ENCODE measurements around the gene PCDH9. TPM values are rescaled to one million over a fixed set of nuclear protein-coding genes. Genes with fewer than 3 reads are reported as not detected.

The PCDH9 gene
- total RNA-seq, 1 donor from 2014 or later = 0.21 TPM

- DNase-seq (ENCODE audit: low spot score) = no peak
- intact Hi-C loops (cut with micrococcal nuclease) = no loop called here
- Mint-ChIP-seq H3K4me1 (ENCODE audit: low read depth) (no peaks in the 10 kb centered on the region), H3K27ac (no peak overlapping the region), H3K27me3 (ENCODE audit: insufficient read depth) (no peaks in the 10 kb centered on the region), H3K4me3 (no peak overlapping the region), H3K36me3 (ENCODE audit: low read depth) (no peaks in the 10 kb centered on the region), H3K9me3 (peaks cover 5% of the 10 kb centered on the region)
These were observed 721.8 kb downstream of the PCDH9 start for GRCh38 chr13:66508153-66508909.

- DNase-seq (ENCODE audit: low spot score) = no peak
- H3K9me3 Mint-ChIP-seq = peaks cover 5% of the 10 kb centered on the region
- no peak overlapping the region for H3K4me3 Mint-ChIP-seq
- no peaks in the 10 kb centered on the region for H3K36me3 Mint-ChIP-seq (ENCODE audit: low read depth)
- no peaks in the 10 kb centered on the region for H3K4me1 Mint-ChIP-seq (ENCODE audit: low read depth)
- no peaks in the 10 kb centered on the region for H3K27me3 Mint-ChIP-seq (ENCODE audit: insufficient read depth)
- intact Hi-C loops (cut with micrococcal nuclease) = no loop called here
- no peak overlapping the region for H3K27ac Mint-ChIP-seq
These were observed 723.2 kb downstream of the PCDH9 start for GRCh38 chr13:66506979-66507378.

- intact Hi-C loops (cut with micrococcal nuclease) = no loop called here
- Mint-ChIP-seq H3K27me3 (ENCODE audit: insufficient read depth) (no peaks in the 10 kb centered on the region), H3K4me1 (ENCODE audit: low read depth) (no peaks in the 10 kb centered on the region), H3K27ac (no peak overlapping the region), H3K4me3 (no peak overlapping the region), H3K36me3 (ENCODE audit: low read depth) (no peaks in the 10 kb centered on the region), H3K9me3 (peaks cover 5% of the 10 kb centered on the region)
- DNase-seq (ENCODE audit: low spot score) = no peak
These were observed 723.9 kb downstream of the PCDH9 start for GRCh38 chr13:66506051-66506777.

- H3K9me3 Mint-ChIP-seq = peaks cover 5% of the 10 kb centered on the region
- no peaks in the 10 kb centered on the region for H3K36me3 Mint-ChIP-seq (ENCODE audit: low read depth)
- no peak for DNase-seq (ENCODE audit: low spot score)
These were observed 726.2 kb downstream of the PCDH9 start for GRCh38 chr13:66503890-66504289.

GRCh38 chr13:66501181-66501580, 729.0 kb downstream of the PCDH9 start:
- Mint-ChIP-seq H3K36me3 (ENCODE audit: low read depth) (no peaks in the 10 kb centered on the region), H3K27ac (no peak overlapping the region), H3K4me1 (ENCODE audit: low read depth) (no peaks in the 10 kb centered on the region), H3K4me3 (no peak overlapping the region), H3K9me3 (no peaks in the 10 kb centered on the region), H3K27me3 (ENCODE audit: insufficient read depth) (no peaks in the 10 kb centered on the region)
- DNase-seq (ENCODE audit: low spot score) = no peak
- intact Hi-C loops (cut with micrococcal nuclease) = no loop called here

More at GRCh38 chr13:66503890-66504289, 726.2 kb downstream of the PCDH9 start:
- intact Hi-C loops (cut with micrococcal nuclease) = no loop called here
- H3K4me3 Mint-ChIP-seq = no peak overlapping the region
- H3K27me3 Mint-ChIP-seq (ENCODE audit: insufficient read depth) = no peaks in the 10 kb centered on the region
- no peaks in the 10 kb centered on the region for H3K4me1 Mint-ChIP-seq (ENCODE audit: low read depth)
- no peak overlapping the region for H3K27ac Mint-ChIP-seq

- intact Hi-C loops (cut with micrococcal nuclease) = no loop called here
- Mint-ChIP-seq H3K4me3 (no peak overlapping the region), H3K4me1 (ENCODE audit: low read depth) (no peaks in the 10 kb centered on the region), H3K36me3 (ENCODE audit: low read depth) (no peaks in the 10 kb centered on the region), H3K27ac (no peak overlapping the region), H3K9me3 (no peaks in the 10 kb centered on the region), H3K27me3 (ENCODE audit: insufficient read depth) (no peaks in the 10 kb centered on the region)
- no peak for DNase-seq (ENCODE audit: low spot score)
These were observed 737.7 kb downstream of the PCDH9 start for GRCh38 chr13:66492479-66492878.

GRCh38 chr13:66491251-66491650, 738.9 kb downstream of the PCDH9 start:
- Mint-ChIP-seq H3K4me3 (no peak overlapping the region), H3K27me3 (ENCODE audit: insufficient read depth) (no peaks in the 10 kb centered on the region), H3K9me3 (no peaks in the 10 kb centered on the region), H3K36me3 (ENCODE audit: low read depth) (no peaks in the 10 kb centered on the region), H3K27ac (no peak overlapping the region), H3K4me1 (ENCODE audit: low read depth) (no peaks in the 10 kb centered on the region)
- DNase-seq (ENCODE audit: low spot score) = no peak
- intact Hi-C loops (cut with micrococcal nuclease) = no loop called here

GRCh38 chr13:66489586-66489985, 740.5 kb downstream of the PCDH9 start:
- Mint-ChIP-seq H3K4me3 (no peak overlapping the region), H3K27me3 (ENCODE audit: insufficient read depth) (no peaks in the 10 kb centered on the region), H3K36me3 (ENCODE audit: low read depth) (no peaks in the 10 kb centered on the region), H3K9me3 (no peaks in the 10 kb centered on the region), H3K4me1 (ENCODE audit: low read depth) (no peaks in the 10 kb centered on the region), H3K27ac (no peak overlapping the region)
- intact Hi-C loops (cut with micrococcal nuclease) = no loop called here
- DNase-seq (ENCODE audit: low spot score) = no peak

GRCh38 chr13:66489172-66489571, 741.0 kb downstream of the PCDH9 start:
- Mint-ChIP-seq H3K36me3 (ENCODE audit: low read depth) (no peaks in the 10 kb centered on the region), H3K27me3 (ENCODE audit: insufficient read depth) (no peaks in the 10 kb centered on the region), H3K4me3 (no peak overlapping the region), H3K4me1 (ENCODE audit: low read depth) (no peaks in the 10 kb centered on the region), H3K9me3 (no peaks in the 10 kb centered on the region), H3K27ac (no peak overlapping the region)
- no peak for DNase-seq (ENCODE audit: low spot score)
- intact Hi-C loops (cut with micrococcal nuclease) = no loop called here

- Mint-ChIP-seq H3K4me3 (no peak overlapping the region), H3K36me3 (ENCODE audit: low read depth) (no peaks in the 10 kb centered on the region), H3K27me3 (ENCODE audit: insufficient read depth) (no peaks in the 10 kb centered on the region), H3K9me3 (no peaks in the 10 kb centered on the region), H3K4me1 (ENCODE audit: low read depth) (no peaks in the 10 kb centered on the region), H3K27ac (no peak overlapping the region)
- intact Hi-C loops (cut with micrococcal nuclease) = no loop called here
- DNase-seq (ENCODE audit: low spot score) = no peak
These were observed 746.4 kb downstream of the PCDH9 start for GRCh38 chr13:66483712-66484111.

GRCh38 chr13:66482836-66483235, 747.3 kb downstream of the PCDH9 start:
- intact Hi-C loops (cut with micrococcal nuclease) = no loop called here
- Mint-ChIP-seq H3K36me3 (ENCODE audit: low read depth) (no peaks in the 10 kb centered on the region), H3K27ac (no peak overlapping the region), H3K4me3 (no peak overlapping the region), H3K4me1 (ENCODE audit: low read depth) (no peaks in the 10 kb centered on the region), H3K27me3 (ENCODE audit: insufficient read depth) (no peaks in the 10 kb centered on the region), H3K9me3 (no peaks in the 10 kb centered on the region)
- no peak for DNase-seq (ENCODE audit: low spot score)

- intact Hi-C loops (cut with micrococcal nuclease) = no loop called here
- Mint-ChIP-seq H3K27me3 (ENCODE audit: insufficient read depth) (no peaks in the 10 kb centered on the region), H3K4me1 (ENCODE audit: low read depth) (no peaks in the 10 kb centered on the region), H3K36me3 (ENCODE audit: low read depth) (no peaks in the 10 kb centered on the region), H3K4me3 (no peak overlapping the region), H3K27ac (no peak overlapping the region), H3K9me3 (no peaks in the 10 kb centered on the region)
- DNase-seq (ENCODE audit: low spot score) = no peak
These were observed 752.3 kb downstream of the PCDH9 start for GRCh38 chr13:66477816-66478215.

- DNase-seq (ENCODE audit: low spot score) = no peak
- intact Hi-C loops (cut with micrococcal nuclease) = no loop called here
- H3K4me1 Mint-ChIP-seq (ENCODE audit: low read depth) = no peaks in the 10 kb centered on the region
- no peaks in the 10 kb centered on the region for H3K27me3 Mint-ChIP-seq (ENCODE audit: insufficient read depth)
- no peaks in the 10 kb centered on the region for H3K9me3 Mint-ChIP-seq
- no peaks in the 10 kb centered on the region for H3K36me3 Mint-ChIP-seq (ENCODE audit: low read depth)
- H3K27ac Mint-ChIP-seq = no peak overlapping the region
- H3K4me3 Mint-ChIP-seq = no peak overlapping the region
These were observed 755.1 kb downstream of the PCDH9 start for GRCh38 chr13:66475061-66475460.

All from activated T-helper 1 cell treated with anti-CD3 and anti-CD28 coated beads, Interleukin-12 subunit alpha, Interleukin-12 subunit beta, Interleukin-2, Interleukin-4 antibody, amounts not matched to agents 30 ng/mL and 10 ng/mL and 1 ng/mL, durations not matched to agents 14 hours and 24 hours and 36 hours (primary cell).